Prostate gland (tissue), 2 donors: ENCODE results near the gene FOXP4. TPM values are rescaled to one million over a fixed set of nuclear protein-coding genes. Genes with fewer than 3 reads are reported as not detected.

Experiments used
- DNase-seq: peaks from one replicate; pipeline ENCODE4 v3.0.0-alpha.2; 2019; ENCODE audit warnings: low spot score
- H3K27ac ChIP-seq, 2 donors: fragments of 200-600 bp; sonication (generic); 2 replicates each; pipeline ENCODE4 v1.5.1; 2017 to 2019
- H3K27me3 ChIP-seq: fragments of 200-600 bp; sonication (generic); replicated peaks from 2 replicates; pipeline ENCODE4 v1.5.1; 2019; ENCODE audit not compliant: insufficient read depth
- H3K36me3 ChIP-seq, 2 donors: fragments of 200-600 bp; sonication (generic); 1 replicate in 1 of 2; 2 replicates in 1 of 2; pipeline versions ENCODE4 v1.5.1 to v1.8.1; 2017 to 2019
- H3K4me1 ChIP-seq: fragments of 200-600 bp; sonication (generic); replicated peaks from 2 replicates; pipeline ENCODE4 v1.5.1; 2019
- H3K4me3 ChIP-seq, 2 donors: fragments of 200-600 bp; sonication (generic); 2 replicates each; pipeline ENCODE4 v1.5.1; 2017 to 2019
- H3K9me3 ChIP-seq: fragments of 200-600 bp; sonication (generic); 2 replicates; pipeline ENCODE4 v1.5.1; 2017
- POLR2A ChIP-seq: fragments of 450-650 bp; IDR thresholded peaks from one replicate; pipeline ENCODE4 v1.6.1; 2016; ENCODE audit warnings: antibody characterized with exemption, mild to moderate bottlenecking
- POLR2AphosphoS5 ChIP-seq: sonication (generic); formaldehyde crosslinking; IDR thresholded peaks from one replicate; pipeline ENCODE4 v1.6.1; 2017; ENCODE audit warnings: antibody characterized with exemption
- WGBS: methylation state at CpG from one replicate; pipeline ENCODE4 v1.1.5; 2018; 5-methylcytosine and 5-hydroxymethylcytosine counted together
- intact Hi-C: fragments of 100-400 bp; cut with DNase I; formaldehyde crosslinking; loops from one replicate; pipeline ENCODE4 v1.14.2; 2022
- total RNA-seq, 2 donors: library from RNA; depleted of rRNA; stranded (reverse); fragments of >200 nt; gene quantifications; one replicate each; pipeline ENCODE4 v1.1.0, GENCODE V29; 2016
- TF ChIP-seq, protein P1 (sequence below), 4 experiments: fragments of 200-600 bp in 2 of 4; fragments of 450-650 bp in 2 of 4; sonication (generic) in 2 of 4; IDR thresholded peaks; 1 replicate in 3 of 4; 2 replicates in 1 of 4; pipeline ENCODE4 v1.5.1; 2016 to 2019; ENCODE audit warnings: antibody characterized with exemption in 4 of 4, mild to moderate bottlenecking in 2 of 4, moderate library complexity in 2 of 4

FOXP4 gene
- total RNA-seq, 2 donors from 2014 or later = 24.8 to 53.5 TPM

DNA sequence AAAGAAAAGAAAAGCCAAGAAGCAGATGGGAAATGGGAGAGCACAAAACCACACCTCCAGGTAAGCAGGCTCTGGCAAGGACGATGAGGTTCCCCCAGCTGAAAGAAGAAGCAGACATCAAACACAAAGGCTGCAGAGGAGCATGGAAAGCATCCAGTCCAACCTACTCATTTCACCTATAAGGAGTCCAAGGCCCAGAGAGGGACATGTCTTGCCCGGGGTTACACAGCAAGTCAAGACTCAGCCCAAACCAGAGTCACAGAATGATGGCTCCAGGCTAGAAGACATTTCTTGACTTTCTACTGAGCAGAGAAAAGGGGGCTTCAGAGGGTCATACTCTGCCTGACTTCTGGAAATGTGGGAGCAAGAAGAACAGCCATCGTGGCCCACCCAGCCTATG is 45.6 kb upstream of the FOXP4 start:
- intact Hi-C loops = no loop called here
- no peak for TF ChIP-seq POLR2A
- no peak for TF ChIP-seq POLR2AphosphoS5
- TF ChIP-seq, protein P1, sequence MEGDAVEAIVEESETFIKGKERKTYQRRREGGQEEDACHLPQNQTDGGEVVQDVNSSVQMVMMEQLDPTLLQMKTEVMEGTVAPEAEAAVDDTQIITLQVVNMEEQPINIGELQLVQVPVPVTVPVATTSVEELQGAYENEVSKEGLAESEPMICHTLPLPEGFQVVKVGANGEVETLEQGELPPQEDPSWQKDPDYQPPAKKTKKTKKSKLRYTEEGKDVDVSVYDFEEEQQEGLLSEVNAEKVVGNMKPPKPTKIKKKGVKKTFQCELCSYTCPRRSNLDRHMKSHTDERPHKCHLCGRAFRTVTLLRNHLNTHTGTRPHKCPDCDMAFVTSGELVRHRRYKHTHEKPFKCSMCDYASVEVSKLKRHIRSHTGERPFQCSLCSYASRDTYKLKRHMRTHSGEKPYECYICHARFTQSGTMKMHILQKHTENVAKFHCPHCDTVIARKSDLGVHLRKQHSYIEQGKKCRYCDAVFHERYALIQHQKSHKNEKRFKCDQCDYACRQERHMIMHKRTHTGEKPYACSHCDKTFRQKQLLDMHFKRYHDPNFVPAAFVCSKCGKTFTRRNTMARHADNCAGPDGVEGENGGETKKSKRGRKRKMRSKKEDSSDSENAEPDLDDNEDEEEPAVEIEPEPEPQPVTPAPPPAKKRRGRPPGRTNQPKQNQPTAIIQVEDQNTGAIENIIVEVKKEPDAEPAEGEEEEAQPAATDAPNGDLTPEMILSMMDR (IDR thresholded peaks at IDR 0.05) = no peak
- Histone ChIP-seq H3K27me3 (no peaks in the 10 kb centered on the region), H3K4me3 (no peak overlapping the region), H3K4me1 (peaks cover 2% of the 10 kb centered on the region), H3K36me3 (no peaks in the 10 kb centered on the region), H3K9me3 (no peaks in the 10 kb centered on the region), H3K27ac (no peak overlapping the region)
- 52% methylated on average over 3 of the region's 3 CpGs for WGBS
- no peak for DNase-seq

DNA sequence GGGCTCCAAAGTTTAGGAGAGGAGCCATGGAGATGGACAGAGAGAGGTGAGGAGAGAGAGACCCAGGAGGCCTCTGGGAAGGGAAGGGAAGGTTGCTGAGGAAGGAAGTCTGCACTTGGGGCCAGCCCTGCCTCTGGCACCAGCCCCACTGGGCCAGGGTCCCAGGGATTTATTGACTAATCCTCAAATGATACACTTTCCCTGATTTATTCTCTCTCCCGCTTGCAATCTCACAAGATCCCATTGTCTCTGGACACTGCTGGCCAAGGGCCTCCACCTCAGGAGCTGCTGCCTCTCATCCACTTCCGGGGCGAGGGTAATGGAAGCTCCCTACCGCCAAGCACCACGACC is 43.6 kb upstream of the FOXP4 start:
- Histone ChIP-seq H3K27ac (no peak overlapping the region), H3K4me3 (no peak overlapping the region), H3K9me3 (no peaks in the 10 kb centered on the region), H3K27me3 (no peaks in the 10 kb centered on the region), H3K36me3 (no peaks in the 10 kb centered on the region), H3K4me1 (peaks cover 2% of the 10 kb centered on the region)
- no peak for DNase-seq
- WGBS = 50% methylated on average over 5 of the region's 5 CpGs
- intact Hi-C loops = no loop called here
- TF ChIP-seq POLR2AphosphoS5 (no peak), POLR2A (no peak)
- TF ChIP-seq, protein P1 (IDR thresholded peaks at IDR 0.05) = no peak

GRCh38 chr6:41502917-41503671 is 43.1 kb upstream of the FOXP4 start:
- H3K4me3 ChIP-seq = peak overlapping the region in 1 of 2 donors; percentile 28
- H3K27me3 ChIP-seq = no peaks in the 10 kb centered on the region
- no peaks in the 10 kb centered on the region for H3K36me3 ChIP-seq
- TF ChIP-seq, protein P1 (IDR thresholded peaks at IDR 0.05) = no peak
- no peak for TF ChIP-seq POLR2AphosphoS5
- no peak for TF ChIP-seq POLR2A
- H3K4me1 ChIP-seq = peaks cover 2% of the 10 kb centered on the region
- no peak overlapping the region for H3K27ac ChIP-seq
- H3K9me3 ChIP-seq = no peaks in the 10 kb centered on the region
- 36% methylated on average over 27 of the region's 27 CpGs for WGBS
- intact Hi-C loops = loop anchor here (1.0 kb wide), 1 partner anchor 78 kb away; no protein-coding TSS in a partner anchor
- no peak for DNase-seq

DNA sequence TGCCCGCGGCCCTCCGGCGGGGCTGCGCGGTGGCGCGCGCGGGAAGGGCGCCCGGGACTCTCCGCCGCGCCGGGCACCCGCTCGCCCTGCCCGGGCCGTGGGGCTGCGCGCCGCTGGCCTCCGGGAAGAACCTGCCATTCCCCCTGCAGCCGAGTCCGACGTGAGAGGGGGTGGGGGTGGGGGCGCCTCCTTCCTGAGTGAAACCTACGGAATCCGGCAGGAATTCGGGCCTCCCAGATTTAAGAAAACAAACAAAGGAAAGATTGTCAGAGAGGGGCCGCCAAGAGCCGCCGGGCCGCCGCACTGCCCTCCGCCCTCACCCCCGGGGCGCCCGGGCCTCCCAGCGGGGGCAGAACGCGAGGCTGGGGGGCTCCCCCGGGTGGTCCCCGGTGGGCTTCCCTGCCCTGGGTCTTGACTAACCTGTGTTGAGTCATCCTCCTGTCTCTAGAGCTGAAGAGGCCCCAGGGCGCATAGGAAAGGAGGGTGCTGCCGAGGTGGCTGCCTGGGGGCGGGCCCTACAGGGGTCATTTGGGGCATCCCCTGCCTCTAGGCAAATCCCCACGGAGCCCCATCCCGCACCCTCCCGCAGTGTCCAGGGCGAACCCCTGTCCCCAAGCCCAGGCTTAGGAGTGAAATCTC is 42.2 kb upstream of the FOXP4 start:
- TF ChIP-seq POLR2AphosphoS5 (no peak), POLR2A (no peak)
- TF ChIP-seq, protein P1 (IDR thresholded peaks at IDR 0.05) = no peak
- Histone ChIP-seq H3K27ac (peak overlapping the region; percentile 47 to 70), H3K4me1 (peaks cover 2% of the 10 kb centered on the region), H3K4me3 (peak overlapping the region; percentile 28 to 31), H3K27me3 (no peaks in the 10 kb centered on the region), H3K9me3 (no peaks in the 10 kb centered on the region), H3K36me3 (no peaks in the 10 kb centered on the region)
- no peak for DNase-seq
- intact Hi-C loops = loop anchor here (1.0 kb wide), 1 partner anchor 79 kb away; no protein-coding TSS in a partner anchor
- WGBS = 4% methylated on average over 39 of the region's 52 CpGs
